ENCODE data around the gene SGO2.

Gene SGO2

GRCh38 chr2:200575957-200576356 is 50.0 kb downstream of the SGO2 start:
- no peak overlapping the region for H3K14ac ChIP-seq (ENCODE audit: low read length in 2 of 2)

GRCh38 chr2:200577027-200577426 is 51.0 kb downstream of the SGO2 start:
- Histone ChIP-seq H3K79me1 (replicated peaks; ENCODE audit: low read length, poor library complexity, severe bottlenecking) (peaks cover 2% of the 10 kb centered on the region), H4K91ac (ENCODE audit: low read length) (no peak overlapping the region), H4K8ac (ENCODE audit: low read length) (no peak overlapping the region), H2AK5ac (ENCODE audit: low read length, severe bottlenecking) (no peak overlapping the region), H3K23ac (ENCODE audit: low read length in 2 of 2) (no peak overlapping the region), H2AFZ (ENCODE audit: low read depth, low read length) (no peak overlapping the region), H2BK15ac (ENCODE audit: low read depth, poor library complexity, severe bottlenecking) (no peak overlapping the region), H3K4me3 (ENCODE audit: insufficient read depth in 1 of 2, low read depth in 1 of 2, low read length in 2 of 2) (no peak overlapping the region), H3K14ac (ENCODE audit: low read length in 2 of 2) (no peak overlapping the region), H2BK5ac (ENCODE audit: low read depth, low read length, poor library complexity, severe bottlenecking) (no peak overlapping the region), H3K4me2 (ENCODE audit: low read length, poor library complexity, severe bottlenecking) (no peak overlapping the region), H3K9me3 (ENCODE audit: control insufficient read depth, low read length) (no peaks in the 10 kb centered on the region), H3K36me3 (ENCODE audit: control insufficient read depth in 1 of 2, insufficient read depth in 2 of 2, low read depth in 1 of 2, low read length in 2 of 2) (no peaks in the 10 kb centered on the region), H3K4ac (ENCODE audit: low read depth in 1 of 2, low read length in 2 of 2) (no peak overlapping the region), H2BK12ac (ENCODE audit: low read length in 2 of 2) (no peak overlapping the region), H3K27ac (ENCODE audit: low read length, poor library complexity, severe bottlenecking) (no peak overlapping the region), H3K27me3 (ENCODE audit: control insufficient read depth in 1 of 2, insufficient read depth in 1 of 2, low read length in 2 of 2) (no peaks in the 10 kb centered on the region), H3K9ac (ENCODE audit: low read length) (no peak overlapping the region), H3K4me1 (ENCODE audit: control insufficient read depth, insufficient read depth, low read depth, low read length) (no peaks in the 10 kb centered on the region), H2BK120ac (ENCODE audit: low read depth, low read length) (no peak overlapping the region), H3K18ac (ENCODE audit: low read depth in 1 of 2, low read length in 2 of 2) (no peak overlapping the region)
- no peak for DNase-seq
- 97% methylated on average over 2 of the region's 3 CpGs for WGBS

More at GRCh38 chr2:200575957-200576356, 50.0 kb downstream of the SGO2 start:
- Histone ChIP-seq H2BK15ac (ENCODE audit: low read depth, poor library complexity, severe bottlenecking) (no peak overlapping the region), H2AFZ (ENCODE audit: low read depth, low read length) (no peak overlapping the region), H3K9ac (ENCODE audit: low read length) (no peak overlapping the region), H2BK120ac (ENCODE audit: low read depth, low read length) (no peak overlapping the region), H2BK5ac (ENCODE audit: low read depth, low read length, poor library complexity, severe bottlenecking) (no peak overlapping the region), H3K27ac (ENCODE audit: low read length, poor library complexity, severe bottlenecking) (no peak overlapping the region), H3K23ac (ENCODE audit: low read length in 2 of 2) (no peak overlapping the region), H3K36me3 (ENCODE audit: control insufficient read depth in 1 of 2, insufficient read depth in 2 of 2, low read depth in 1 of 2, low read length in 2 of 2) (no peaks in the 10 kb centered on the region), H3K9me3 (ENCODE audit: control insufficient read depth, low read length) (no peaks in the 10 kb centered on the region), H3K4me1 (ENCODE audit: control insufficient read depth, insufficient read depth, low read depth, low read length) (no peaks in the 10 kb centered on the region), H3K4me2 (ENCODE audit: low read length, poor library complexity, severe bottlenecking) (no peak overlapping the region), H3K18ac (ENCODE audit: low read depth in 1 of 2, low read length in 2 of 2) (no peak overlapping the region), H3K4me3 (ENCODE audit: insufficient read depth in 1 of 2, low read depth in 1 of 2, low read length in 2 of 2) (no peak overlapping the region), H3K4ac (ENCODE audit: low read depth in 1 of 2, low read length in 2 of 2) (no peak overlapping the region), H2BK12ac (ENCODE audit: low read length in 2 of 2) (no peak overlapping the region), H3K79me1 (replicated peaks; ENCODE audit: low read length, poor library complexity, severe bottlenecking) (peaks cover 2% of the 10 kb centered on the region), H3K27me3 (ENCODE audit: control insufficient read depth in 1 of 2, insufficient read depth in 1 of 2, low read length in 2 of 2) (no peaks in the 10 kb centered on the region), H4K8ac (ENCODE audit: low read length) (no peak overlapping the region), H4K91ac (ENCODE audit: low read length) (no peak overlapping the region), H2AK5ac (ENCODE audit: low read length, severe bottlenecking) (no peak overlapping the region)
- DNase-seq: peak; percentile 26
- no CpG with 5 or more reads among the region's 2 CpGs for WGBS

- H3K27me3 ChIP-seq (ENCODE audit: control insufficient read depth in 1 of 2, insufficient read depth in 1 of 2, low read length in 2 of 2): no peaks in the 10 kb centered on the region
- no peak overlapping the region for H2AK5ac ChIP-seq (ENCODE audit: low read length, severe bottlenecking)
- WGBS: 40% methylated on average over 1 of the region's 1 CpG
- no peak overlapping the region for H4K8ac ChIP-seq (ENCODE audit: low read length)
- no peaks in the 10 kb centered on the region for H3K4me1 ChIP-seq (ENCODE audit: control insufficient read depth, insufficient read depth, low read depth, low read length)
- H2BK15ac ChIP-seq (ENCODE audit: low read depth, poor library complexity, severe bottlenecking): no peak overlapping the region
- H2AFZ ChIP-seq (ENCODE audit: low read depth, low read length): no peak overlapping the region
- H3K18ac ChIP-seq (ENCODE audit: low read depth in 1 of 2, low read length in 2 of 2): no peak overlapping the region
- H2BK120ac ChIP-seq (ENCODE audit: low read depth, low read length): no peak overlapping the region
- no peak overlapping the region for H3K4ac ChIP-seq (ENCODE audit: low read depth in 1 of 2, low read length in 2 of 2)
- H3K14ac ChIP-seq (ENCODE audit: low read length in 2 of 2): no peak overlapping the region
- DNase-seq: peak; percentile 45
- no peak overlapping the region for H4K91ac ChIP-seq (ENCODE audit: low read length)
- no peak overlapping the region for H3K27ac ChIP-seq (ENCODE audit: low read length, poor library complexity, severe bottlenecking)
- H3K79me1 ChIP-seq (replicated peaks; ENCODE audit: low read length, poor library complexity, severe bottlenecking): peaks cover 2% of the 10 kb centered on the region
- no peak overlapping the region for H3K4me3 ChIP-seq (ENCODE audit: insufficient read depth in 1 of 2, low read depth in 1 of 2, low read length in 2 of 2)
- H3K36me3 ChIP-seq (ENCODE audit: control insufficient read depth in 1 of 2, insufficient read depth in 2 of 2, low read depth in 1 of 2, low read length in 2 of 2): no peaks in the 10 kb centered on the region
- H3K4me2 ChIP-seq (ENCODE audit: low read length, poor library complexity, severe bottlenecking): no peak overlapping the region
- no peak overlapping the region for H2BK5ac ChIP-seq (ENCODE audit: low read depth, low read length, poor library complexity, severe bottlenecking)
- no peak overlapping the region for H2BK12ac ChIP-seq (ENCODE audit: low read length in 2 of 2)
- no peak overlapping the region for H3K23ac ChIP-seq (ENCODE audit: low read length in 2 of 2)
- no peak overlapping the region for H3K9ac ChIP-seq (ENCODE audit: low read length)
- H3K9me3 ChIP-seq (ENCODE audit: control insufficient read depth, low read length): no peaks in the 10 kb centered on the region
Observed at GRCh38 chr2:200578778-200579177, 52.8 kb downstream of the SGO2 start.

DNA sequence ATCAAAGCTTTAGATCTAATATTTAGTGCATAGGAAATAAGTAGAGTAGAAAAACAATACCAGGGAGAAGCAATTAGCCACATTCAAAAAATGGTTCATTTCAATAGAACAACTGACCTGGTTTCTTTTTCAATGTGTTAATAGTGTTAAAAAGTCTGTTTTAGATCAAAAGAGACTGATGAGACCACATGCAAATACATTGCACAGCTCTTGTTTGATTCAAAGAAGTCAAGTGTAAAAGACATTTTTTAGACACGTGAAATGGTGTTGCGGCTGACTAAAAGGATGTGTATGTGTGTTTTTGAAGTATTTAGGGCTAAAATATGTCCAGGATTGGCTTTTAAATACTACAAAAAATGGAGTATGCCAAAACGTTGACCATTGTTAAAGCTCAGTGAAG is 58.6 kb downstream of the SGO2 start:
- Histone ChIP-seq H3K4ac (ENCODE audit: low read depth in 1 of 2, low read length in 2 of 2) (no peak overlapping the region), H2BK5ac (ENCODE audit: low read depth, low read length, poor library complexity, severe bottlenecking) (no peak overlapping the region), H3K18ac (ENCODE audit: low read depth in 1 of 2, low read length in 2 of 2) (no peak overlapping the region), H3K27ac (ENCODE audit: low read length, poor library complexity, severe bottlenecking) (no peak overlapping the region), H3K9ac (ENCODE audit: low read length) (no peak overlapping the region), H3K4me3 (ENCODE audit: insufficient read depth in 1 of 2, low read depth in 1 of 2, low read length in 2 of 2) (no peak overlapping the region), H3K36me3 (ENCODE audit: control insufficient read depth in 1 of 2, insufficient read depth in 2 of 2, low read depth in 1 of 2, low read length in 2 of 2) (no peaks in the 10 kb centered on the region), H3K23ac (ENCODE audit: low read length in 2 of 2) (no peak overlapping the region), H2AFZ (ENCODE audit: low read depth, low read length) (no peak overlapping the region), H3K4me2 (ENCODE audit: low read length, poor library complexity, severe bottlenecking) (no peak overlapping the region), H3K79me1 (replicated peaks; ENCODE audit: low read length, poor library complexity, severe bottlenecking) (no peaks in the 10 kb centered on the region), H3K27me3 (ENCODE audit: control insufficient read depth in 1 of 2, insufficient read depth in 1 of 2, low read length in 2 of 2) (no peaks in the 10 kb centered on the region), H2BK120ac (ENCODE audit: low read depth, low read length) (no peak overlapping the region), H4K91ac (ENCODE audit: low read length) (no peak overlapping the region), H3K14ac (ENCODE audit: low read length in 2 of 2) (no peak overlapping the region), H2BK12ac (ENCODE audit: low read length in 2 of 2) (no peak overlapping the region), H2BK15ac (ENCODE audit: low read depth, poor library complexity, severe bottlenecking) (no peak overlapping the region), H2AK5ac (ENCODE audit: low read length, severe bottlenecking) (no peak overlapping the region), H3K4me1 (ENCODE audit: control insufficient read depth, insufficient read depth, low read depth, low read length) (peaks cover 4% of the 10 kb centered on the region), H3K9me3 (ENCODE audit: control insufficient read depth, low read length) (no peaks in the 10 kb centered on the region), H4K8ac (ENCODE audit: low read length) (no peak overlapping the region)
- no peak for DNase-seq
- 100% methylated on average over 3 of the region's 3 CpGs for WGBS
